Spleen (tissue), 11 donors: ENCODE data around the gene TLR4. TPM values are rescaled to one million over a fixed set of nuclear protein-coding genes. Genes with fewer than 3 reads are reported as not detected.

Experiments
- DNase-seq: peaks from one replicate; pipeline ENCODE4 v3.0.0-alpha.2; 2020
- H3K27ac ChIP-seq, 8 donors: fragments of 200-600 bp; sonication (generic) in 7 of 8; 1 replicate in 4 of 8; 2 replicates in 4 of 8; pipeline versions ENCODE4 v1.5.0 to v1.8.0; 2016 to 2021; ENCODE audit warnings: inconsistent platforms in 4 of 8, mild to moderate bottlenecking in 4 of 8, moderate library complexity in 1 of 8
- H3K27me3 ChIP-seq, 7 donors: fragments of 200-600 bp; sonication (generic) in 6 of 7; replicated peaks in 1 of 7; 1 replicate in 4 of 7; 2 replicates in 3 of 7; pipeline versions ENCODE4 v1.5.0 to v1.8.0; 2016 to 2021; ENCODE audit warnings: inconsistent platforms in 3 of 7, mild to moderate bottlenecking in 1 of 7
- H3K36me3 ChIP-seq, 6 donors: fragments of 200-600 bp; sonication (generic) in 5 of 6; 1 replicate in 4 of 6; 2 replicates in 2 of 6; pipeline versions ENCODE4 v1.5.0 to v1.8.0; 2016 to 2021; ENCODE audit warnings: inconsistent platforms in 2 of 6
- H3K4me1 ChIP-seq, 6 donors: fragments of 200-600 bp; sonication (generic) in 5 of 6; 1 replicate in 3 of 6; 2 replicates in 3 of 6; pipeline versions ENCODE4 v1.5.0 to v1.8.0; 2016 to 2021; ENCODE audit warnings: inconsistent platforms in 3 of 6
- H3K4me3 ChIP-seq, 8 donors: fragments of 200-600 bp; sonication (generic) in 7 of 8; 1 replicate in 4 of 8; 2 replicates in 4 of 8; pipeline versions ENCODE4 v1.5.0 to v1.8.0; 2016 to 2021; ENCODE audit warnings: inconsistent platforms in 4 of 8, mild to moderate bottlenecking in 4 of 8, moderate library complexity in 2 of 8
- H3K9me3 ChIP-seq, 8 donors: fragments of 200-600 bp; sonication (generic) in 7 of 8; 1 replicate in 4 of 8; 2 replicates in 4 of 8; pipeline versions ENCODE4 v1.5.0 to v1.8.0; 2016 to 2021; ENCODE audit warnings: inconsistent platforms in 4 of 8
- CTCF ChIP-seq, 11 experiments: fragments of 200-600 bp in 7 of 11; fragments of 450-650 bp in 4 of 11; sonication (generic) in 4 of 11; IDR thresholded peaks in 8 of 11; conservative IDR thresholded peaks in 3 of 11; 1 replicate in 7 of 11; 2 replicates in 4 of 11; pipeline versions ENCODE4 v1.4.0 to v1.8.0; 2016 to 2021; ENCODE audit warnings: antibody characterized with exemption in 11 of 11, inconsistent platforms in 4 of 11, mild to moderate bottlenecking in 1 of 11
- POLR2A ChIP-seq, 3 donors: fragments of 450-650 bp; IDR thresholded peaks; one replicate each; pipeline ENCODE4 v1.5.1; 2017; ENCODE audit warnings: antibody characterized with exemption in 3 of 3, mild to moderate bottlenecking in 1 of 3
- POLR2AphosphoS5 ChIP-seq, 3 donors: sonication (generic); formaldehyde crosslinking; IDR thresholded peaks; one replicate each; pipeline ENCODE4 v1.5.1; 2017; ENCODE audit warnings: antibody characterized with exemption in 3 of 3
- WGBS, 5 donors: extraction: QIAGEN DNeasy Blood & Tissue Kit in 3 of 5; methylation state at CpG; one replicate each; pipeline versions ENCODE4 v1.1.5 to v1.1.7; 2013 to 2018; 5-methylcytosine and 5-hydroxymethylcytosine counted together
- intact Hi-C: fragments of 100-400 bp; cut with DNase I; formaldehyde crosslinking; loops from one replicate; pipeline ENCODE4 v1.15.0; 2023; ENCODE audit warnings: low total_unique reads
- polyA plus RNA-seq, 3 donors: library from polyadenylated mRNA; stranded (reverse); fragments of 200-250 nt; gene quantifications; one replicate each; pipeline ENCODE4 v1.2.1, GENCODE V29; 2013
- total RNA-seq, 7 donors: library from RNA; depleted of rRNA in 3 of 7; stranded (reverse); fragments of >200 nt in 3 of 7; fragmentation: NEBNext Ultra II Directional in 4 of 7; extraction: Animal tissue kit (Norgen Biotek cat#: 25700) in 4 of 7; gene quantifications; one replicate each; pipeline versions ENCODE4 v1.1.0 to v1.2.1, GENCODE V29; 2016 to 2021
- donor health status: healthy with polysubstance abuse.
- donor health status: DM: no; HTN: no; CAD: no; lungs with moderate emphysema.
- donor health status: DM: no; HTN: no; CAD: no.
- donor health status: Bipolar disorder and iron deficiency.
- donor health status: healthy.
- donor health status: DM: no; HTN: no; CAD: no.
- donor health status: DM: yes; HTN: yes; CAD: no.

The TLR4 gene
- total and polyA plus RNA-seq, 10 donors, result 6.3 to 216 (median 104) TPM

GRCh38 chr9:117750401-117750800, 46.2 kb downstream of the TLR4 start:
- H3K27me3 ChIP-seq, result peaks cover 0 to 11% (median 0%) of the 10 kb centered on the region in 7 donors
- peaks cover 0 to 15% (median 1%) of the 10 kb centered on the region in 6 donors for H3K4me1 ChIP-seq
- H3K27ac ChIP-seq, result no peak overlapping the region
- H3K9me3 ChIP-seq, result no peaks in the 10 kb centered on the region
- no peaks in the 10 kb centered on the region for H3K36me3 ChIP-seq
- TF ChIP-seq POLR2AphosphoS5 (IDR thresholded peaks at IDR 0.05) (no peak), POLR2A (IDR thresholded peaks at IDR 0.05) (no peak), CTCF (IDR thresholded peaks at IDR 0.05 in 8 of 11, conservative IDR thresholded peaks at IDR 0.05 in 3 of 11) (no peak)
- intact Hi-C loops, result no loop called here
- 41 to 48% (median 44%) methylated on average over 2 of the region's 2 CpGs for WGBS, 5 donors
- H3K4me3 ChIP-seq, result no peak overlapping the region
- DNase-seq, result no peak

- TF ChIP-seq POLR2AphosphoS5 (IDR thresholded peaks at IDR 0.05) (no peak), POLR2A (IDR thresholded peaks at IDR 0.05) (no peak)
- Histone ChIP-seq H3K27me3 (no peaks in the 10 kb centered on the region), H3K36me3 (no peaks in the 10 kb centered on the region), H3K4me1 (peaks cover 0 to 12% (median 0%) of the 10 kb centered on the region in 6 donors), H3K4me3 (no peak overlapping the region), H3K27ac (no peak overlapping the region), H3K9me3 (no peaks in the 10 kb centered on the region)
- DNase-seq, result no peak
- intact Hi-C loops, result no loop called here
- WGBS, 5 donors, result 85 to 100% (median 93%) methylated on average over 2 of the region's 2 CpGs
Observed at GRCh38 chr9:117752894-117753293, 48.7 kb downstream of the TLR4 start.

GRCh38 chr9:117757561-117758190, 53.5 kb downstream of the TLR4 start:
- no peak for DNase-seq
- Histone ChIP-seq H3K9me3 (no peaks in the 10 kb centered on the region), H3K27me3 (no peaks in the 10 kb centered on the region), H3K27ac (no peak overlapping the region), H3K4me1 (peaks cover 0 to 3% (median 0%) of the 10 kb centered on the region in 6 donors), H3K36me3 (no peaks in the 10 kb centered on the region), H3K4me3 (no peak overlapping the region)
- intact Hi-C loops, result no loop called here
- 57 to 67% (median 64%) methylated on average over 5 of the region's 5 CpGs for WGBS, 5 donors
- TF ChIP-seq POLR2A (IDR thresholded peaks at IDR 0.05) (no peak), CTCF (IDR thresholded peaks at IDR 0.05 in 8 of 11, conservative IDR thresholded peaks at IDR 0.05 in 3 of 11) (no peak), POLR2AphosphoS5 (IDR thresholded peaks at IDR 0.05) (no peak)

- DNase-seq, result no peak
- 42 to 56% (median 56%) methylated on average over 4 of the region's 4 CpGs for WGBS, 5 donors
- Histone ChIP-seq H3K4me1 (peaks cover 0 to 5% (median 3%) of the 10 kb centered on the region in 6 donors), H3K27ac (peak overlapping the region in 3 of 8 donors; percentile 31 to 48 (median 48)), H3K9me3 (no peaks in the 10 kb centered on the region), H3K4me3 (no peak overlapping the region), H3K36me3 (no peaks in the 10 kb centered on the region), H3K27me3 (no peaks in the 10 kb centered on the region)
- TF ChIP-seq CTCF (IDR thresholded peaks at IDR 0.05 in 8 of 11, conservative IDR thresholded peaks at IDR 0.05 in 3 of 11) (no peak), POLR2A (IDR thresholded peaks at IDR 0.05) (no peak), POLR2AphosphoS5 (IDR thresholded peaks at IDR 0.05) (peak in 2 of 3 donors; percentile 54 to 82)
- intact Hi-C loops, result no loop called here
Observed at GRCh38 chr9:117763314-117763713, 59.1 kb downstream of the TLR4 start.
